Measurements from ENCODE around the gene ATP8B1.

GRCh38 chr18:57629422-57629821, 173.7 kb downstream of the ATP8B1 start:
- TF ChIP-seq ZNF274 (IDR thresholded peaks at IDR 0.05; ENCODE audit: borderline replicate concordance, extremely low read depth, low read length) (no peak), CTCF (IDR thresholded peaks at IDR 0.05; ENCODE audit: control extremely low read depth in 1 of 3, insufficient read depth in 1 of 3, low read depth in 1 of 3, low read length in 3 of 3) (no peak), POLR2A (IDR thresholded peaks at IDR 0.05; ENCODE audit: control extremely low read depth in 1 of 2, low read depth in 2 of 2, low read length in 2 of 2) (no peak), EZH2 (IDR thresholded peaks at IDR 0.05; ENCODE audit: low read depth, low read length, severe bottlenecking) (no peak), TAF7 (optimal IDR thresholded peaks at IDR 0.05; ENCODE audit: borderline replicate concordance, low read depth, low read length) (no peak), RFX5 (IDR thresholded peaks at IDR 0.05; ENCODE audit: borderline replicate concordance, low read depth, low read length) (no peak), KDM1A (IDR thresholded peaks at IDR 0.05; ENCODE audit: borderline replicate concordance, low read length) (no peak), POLR2AphosphoS5 (IDR thresholded peaks at IDR 0.05; ENCODE audit: low read depth, low read length) (no peak), RBBP5 (IDR thresholded peaks at IDR 0.05; ENCODE audit: borderline replicate concordance, low read depth, low read length) (no peak), ATF3 (IDR thresholded peaks at IDR 0.05; ENCODE audit: insufficient read depth, low read depth, low read length) (no peak), RAD21 (IDR thresholded peaks at IDR 0.05 in 1 of 2, conservative IDR thresholded peaks at IDR 0.05 in 1 of 2; ENCODE audit: low read depth in 2 of 2, low read length in 2 of 2) (no peak), JUN (IDR thresholded peaks at IDR 0.05; ENCODE audit: low read depth, low read length) (no peak)
- TF ChIP-seq, protein P1, sequence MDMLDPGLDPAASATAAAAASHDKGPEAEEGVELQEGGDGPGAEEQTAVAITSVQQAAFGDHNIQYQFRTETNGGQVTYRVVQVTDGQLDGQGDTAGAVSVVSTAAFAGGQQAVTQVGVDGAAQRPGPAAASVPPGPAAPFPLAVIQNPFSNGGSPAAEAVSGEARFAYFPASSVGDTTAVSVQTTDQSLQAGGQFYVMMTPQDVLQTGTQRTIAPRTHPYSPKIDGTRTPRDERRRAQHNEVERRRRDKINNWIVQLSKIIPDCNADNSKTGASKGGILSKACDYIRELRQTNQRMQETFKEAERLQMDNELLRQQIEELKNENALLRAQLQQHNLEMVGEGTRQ (IDR thresholded peaks at IDR 0.05; ENCODE audit: low read length), result no peak

Data from H1 (cell line).